ENCODE measurements around the gene EEIG1.

GRCh38 chr9:127982912-127983311 is 2.1 kb upstream of the EEIG1 start:
- TF ChIP-seq CTCF (conservative IDR thresholded peaks at IDR 0.05; ENCODE audit: low read depth in 2 of 2) = no peak
- no peak for TF ChIP-seq EZH2 (IDR thresholded peaks at IDR 0.05; ENCODE audit: low read depth, unreplicated experiment)
- no peak for TF ChIP-seq ETS1 (IDR thresholded peaks at IDR 0.05)
- TF ChIP-seq POLR2AphosphoS5 (IDR thresholded peaks at IDR 0.05; ENCODE audit: low read depth) = no peak
- TF ChIP-seq EZH2phosphoT487 (IDR thresholded peaks at IDR 0.05; ENCODE audit: unreplicated experiment) = no peak
- TF ChIP-seq ZNF114 (CRISPR knock-in tag; IDR thresholded peaks at IDR 0.05) = no peak
- no peak for TF ChIP-seq REST (IDR thresholded peaks at IDR 0.05; ENCODE audit: unreplicated experiment)
- TF ChIP-seq STAT1 (IDR thresholded peaks at IDR 0.05; ENCODE audit: unreplicated experiment) = no peak
- TF ChIP-seq CREB1 (CRISPR knock-in tag; IDR thresholded peaks at IDR 0.05; ENCODE audit: low read depth) = no peak
- TF ChIP-seq NANOG (IDR thresholded peaks at IDR 0.05; ENCODE audit: borderline replicate concordance) = no peak
- TF ChIP-seq ZNF331 (CRISPR knock-in tag; IDR thresholded peaks at IDR 0.05; ENCODE audit: low read depth) = no peak
- no peak for TF ChIP-seq JUNB (IDR thresholded peaks at IDR 0.05; ENCODE audit: unreplicated experiment)
- TF ChIP-seq ZNF462 (CRISPR knock-in tag; IDR thresholded peaks at IDR 0.05) = no peak
